CD1c-positive myeloid dendritic cell (primary cell): ENCODE results near the gene LRP5.

Experiments used
- DNase-seq: peaks from one replicate; pipeline ENCODE4 v3.0.0-alpha.2; 2016; ENCODE audit errors: extremely low spot score

LRP5 gene

GRCh38 chr11:68371171-68372041, 59.0 kb downstream of the LRP5 start:
- DNase-seq = no peak

GRCh38 chr11:68372114-68372513, 59.7 kb downstream of the LRP5 start:
- DNase-seq = peak; percentile 27

- DNase-seq = no peak
These were observed 60.2 kb downstream of the LRP5 start for GRCh38 chr11:68372625-68373024.

- no peak for DNase-seq
These were observed 60.9 kb downstream of the LRP5 start for GRCh38 chr11:68373189-68373814.

GRCh38 chr11:68373815-68374501, 61.6 kb downstream of the LRP5 start:
- peak; percentile 15 for DNase-seq

GRCh38 chr11:68374531-68374930, 62.1 kb downstream of the LRP5 start:
- DNase-seq = peak; percentile 9

GRCh38 chr11:68375337-68375736, 62.9 kb downstream of the LRP5 start:
- DNase-seq = no peak

GRCh38 chr11:68375766-68376165, 63.4 kb downstream of the LRP5 start:
- no peak for DNase-seq

GRCh38 chr11:68377389-68377795, 65.0 kb downstream of the LRP5 start:
- DNase-seq = no peak

GRCh38 chr11:68379206-68379605, 66.8 kb downstream of the LRP5 start:
- DNase-seq = no peak

- no peak for DNase-seq
These were observed 68.6 kb downstream of the LRP5 start for GRCh38 chr11:68380786-68381622.

- no peak for DNase-seq
These were observed 69.3 kb downstream of the LRP5 start for GRCh38 chr11:68381716-68382115.

- no peak for DNase-seq
These were observed 70.1 kb downstream of the LRP5 start for GRCh38 chr11:68382358-68382998.

GRCh38 chr11:68383976-68384501, 71.6 kb downstream of the LRP5 start:
- DNase-seq = peak; percentile 57

- DNase-seq = no peak
These were observed 72.2 kb downstream of the LRP5 start for GRCh38 chr11:68384530-68385081.

- DNase-seq = no peak
These were observed 72.7 kb downstream of the LRP5 start for GRCh38 chr11:68385128-68385527.

GRCh38 chr11:68386331-68386978, 74.1 kb downstream of the LRP5 start:
- DNase-seq = no peak

- DNase-seq = no peak
These were observed 75.4 kb downstream of the LRP5 start for GRCh38 chr11:68387840-68388239.

- DNase-seq = no peak
These were observed 76.3 kb downstream of the LRP5 start for GRCh38 chr11:68388595-68389198.

- DNase-seq = no peak
These were observed 77.9 kb downstream of the LRP5 start for GRCh38 chr11:68390315-68390714.
